Measurements from ENCODE around the gene BASP1.

- no peak for TF ChIP-seq PATZ1 (CRISPR knock-in tag; IDR thresholded peaks at IDR 0.05; ENCODE audit: borderline replicate concordance)
- TF ChIP-seq TOX (CRISPR knock-in tag; IDR thresholded peaks at IDR 0.05; ENCODE audit: borderline replicate concordance), result no peak
- no peak for TF ChIP-seq ARNTL (CRISPR knock-in tag; IDR thresholded peaks at IDR 0.05; ENCODE audit: borderline replicate concordance, low read depth)
- TF ChIP-seq RARB (CRISPR knock-in tag; IDR thresholded peaks at IDR 0.05), result no peak
These were observed 1.1 kb upstream of the BASP1 start for GRCh38 chr5:17216176-17216973.
